ENCODE measurements around the gene NTNG1.

NTNG1 gene

GRCh38 chr1:107122225-107122624, 18.6 kb upstream of the NTNG1 start:
- Histone ChIP-seq H3K9ac (ENCODE audit: low read length in 5 of 5) (no peak overlapping the region), H3K27me3 (ENCODE audit: control insufficient read depth in 5 of 5, insufficient read depth in 4 of 5, low read length in 5 of 5) (no peaks in the 10 kb centered on the region), H3K36me3 (ENCODE audit: control insufficient read depth in 5 of 5, insufficient read depth in 5 of 5, low read length in 5 of 5) (no peaks in the 10 kb centered on the region), H3K4me1 (ENCODE audit: control insufficient read depth in 5 of 5, insufficient read depth in 5 of 5, low read length in 5 of 5) (no peaks in the 10 kb centered on the region), H3K27ac (ENCODE audit: low read depth, low read length) (no peak overlapping the region), H3K4me3 (ENCODE audit: low read depth in 1 of 5, low read length in 5 of 5) (no peak overlapping the region), H3K9me3 (ENCODE audit: control insufficient read depth in 5 of 5, low read length in 5 of 5) (no peaks in the 10 kb centered on the region)

GRCh38 chr1:107123741-107124140, 17.1 kb upstream of the NTNG1 start:
- H3K36me3 ChIP-seq (ENCODE audit: control insufficient read depth in 5 of 5, insufficient read depth in 5 of 5, low read length in 5 of 5) = no peaks in the 10 kb centered on the region
- H3K4me3 ChIP-seq (ENCODE audit: low read depth in 1 of 5, low read length in 5 of 5) = no peak overlapping the region
- H3K9me3 ChIP-seq (ENCODE audit: control insufficient read depth in 5 of 5, low read length in 5 of 5) = no peaks in the 10 kb centered on the region
- H3K27me3 ChIP-seq (ENCODE audit: control insufficient read depth in 5 of 5, insufficient read depth in 4 of 5, low read length in 5 of 5) = no peaks in the 10 kb centered on the region
- H3K4me1 ChIP-seq (ENCODE audit: control insufficient read depth in 5 of 5, insufficient read depth in 5 of 5, low read length in 5 of 5) = no peaks in the 10 kb centered on the region
- H3K27ac ChIP-seq (ENCODE audit: low read depth, low read length) = no peak overlapping the region
- no peak overlapping the region for H3K9ac ChIP-seq (ENCODE audit: low read length in 5 of 5)

DNA sequence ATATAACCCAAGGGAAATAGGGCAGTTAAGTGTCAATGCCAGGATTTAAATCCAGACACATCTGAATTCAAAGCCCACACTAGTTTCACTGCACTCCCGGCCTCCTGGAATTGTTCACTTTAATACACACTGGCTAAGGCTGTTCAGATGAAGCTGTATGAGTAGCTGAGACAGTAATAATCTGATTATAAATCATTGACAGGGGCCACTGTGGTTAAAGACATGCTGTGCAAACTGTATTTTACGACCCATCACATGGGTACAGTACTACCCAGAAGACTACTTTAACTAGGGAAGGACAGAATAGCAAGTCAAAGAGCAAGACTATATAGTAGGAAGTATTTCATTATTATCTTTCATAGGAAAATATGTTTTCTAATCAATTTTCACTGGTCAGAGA, 16.1 kb upstream of the NTNG1 start:
- Histone ChIP-seq H3K4me1 (ENCODE audit: control insufficient read depth in 5 of 5, insufficient read depth in 5 of 5, low read length in 5 of 5) (no peaks in the 10 kb centered on the region), H3K9ac (ENCODE audit: low read length in 5 of 5) (no peak overlapping the region), H3K4me3 (ENCODE audit: low read depth in 1 of 5, low read length in 5 of 5) (no peak overlapping the region), H3K27ac (ENCODE audit: low read depth, low read length) (no peak overlapping the region), H3K27me3 (ENCODE audit: control insufficient read depth in 5 of 5, insufficient read depth in 4 of 5, low read length in 5 of 5) (no peaks in the 10 kb centered on the region), H3K9me3 (ENCODE audit: control insufficient read depth in 5 of 5, low read length in 5 of 5) (no peaks in the 10 kb centered on the region), H3K36me3 (ENCODE audit: control insufficient read depth in 5 of 5, insufficient read depth in 5 of 5, low read length in 5 of 5) (no peaks in the 10 kb centered on the region)

DNA sequence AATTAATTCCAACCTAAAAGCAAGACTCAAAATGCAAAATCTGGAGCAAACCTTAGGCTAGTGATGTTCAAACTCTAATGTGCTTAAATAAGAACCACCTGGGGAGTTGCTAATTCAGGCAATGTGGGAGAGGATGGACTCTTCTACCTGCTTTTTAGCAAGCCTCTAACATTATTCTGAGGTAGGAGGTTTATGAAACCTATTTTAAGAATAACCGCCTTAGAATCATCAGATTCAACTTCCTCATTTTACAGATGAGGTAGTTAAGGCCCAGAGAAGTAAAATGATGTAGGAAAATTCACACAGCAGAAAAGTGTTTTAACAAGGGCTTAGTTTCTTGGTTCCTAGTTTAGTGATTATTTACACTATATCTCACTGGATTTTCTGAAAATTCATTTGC, 8.6 kb upstream of the NTNG1 start:
- Histone ChIP-seq H3K9ac (ENCODE audit: low read length in 5 of 5) (no peak overlapping the region), H3K9me3 (ENCODE audit: control insufficient read depth in 5 of 5, low read length in 5 of 5) (no peaks in the 10 kb centered on the region)

DNA sequence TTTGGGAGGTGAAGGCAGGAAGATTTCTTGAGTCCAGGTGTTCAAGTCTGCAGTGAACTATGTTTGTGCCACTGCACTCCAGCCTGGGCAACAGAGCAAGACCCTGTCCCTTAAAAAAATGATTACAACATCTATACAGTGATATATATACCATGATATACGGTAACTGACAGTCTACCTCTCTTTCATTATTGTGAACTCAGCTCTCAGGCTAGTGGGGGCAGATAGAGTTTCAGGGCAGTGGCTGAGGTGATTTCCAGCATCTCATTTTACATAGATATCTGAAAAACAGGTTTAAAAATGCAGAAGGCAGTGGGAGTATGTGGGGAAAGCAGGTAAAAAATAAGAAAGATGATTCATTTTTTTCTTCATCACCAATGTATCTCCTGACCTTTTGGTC, 8.1 kb upstream of the NTNG1 start:
- Histone ChIP-seq H3K27ac (ENCODE audit: low read depth, low read length) (no peak overlapping the region), H3K9me3 (ENCODE audit: control insufficient read depth in 5 of 5, low read length in 5 of 5) (no peaks in the 10 kb centered on the region), H3K36me3 (ENCODE audit: control insufficient read depth in 5 of 5, insufficient read depth in 5 of 5, low read length in 5 of 5) (no peaks in the 10 kb centered on the region), H3K9ac (ENCODE audit: low read length in 5 of 5) (no peak overlapping the region), H3K27me3 (ENCODE audit: control insufficient read depth in 5 of 5, insufficient read depth in 4 of 5, low read length in 5 of 5) (no peaks in the 10 kb centered on the region), H3K4me1 (ENCODE audit: control insufficient read depth in 5 of 5, insufficient read depth in 5 of 5, low read length in 5 of 5) (no peaks in the 10 kb centered on the region), H3K4me3 (ENCODE audit: low read depth in 1 of 5, low read length in 5 of 5) (no peak overlapping the region)

More for the DNA sequence above, 8.6 kb upstream of the NTNG1 start:
- Histone ChIP-seq H3K27me3 (ENCODE audit: control insufficient read depth in 5 of 5, insufficient read depth in 4 of 5, low read length in 5 of 5) (no peaks in the 10 kb centered on the region), H3K27ac (ENCODE audit: low read depth, low read length) (no peak overlapping the region), H3K36me3 (ENCODE audit: control insufficient read depth in 5 of 5, insufficient read depth in 5 of 5, low read length in 5 of 5) (no peaks in the 10 kb centered on the region), H3K4me1 (ENCODE audit: control insufficient read depth in 5 of 5, insufficient read depth in 5 of 5, low read length in 5 of 5) (no peaks in the 10 kb centered on the region), H3K4me3 (ENCODE audit: low read depth in 1 of 5, low read length in 5 of 5) (no peak overlapping the region)

DNA sequence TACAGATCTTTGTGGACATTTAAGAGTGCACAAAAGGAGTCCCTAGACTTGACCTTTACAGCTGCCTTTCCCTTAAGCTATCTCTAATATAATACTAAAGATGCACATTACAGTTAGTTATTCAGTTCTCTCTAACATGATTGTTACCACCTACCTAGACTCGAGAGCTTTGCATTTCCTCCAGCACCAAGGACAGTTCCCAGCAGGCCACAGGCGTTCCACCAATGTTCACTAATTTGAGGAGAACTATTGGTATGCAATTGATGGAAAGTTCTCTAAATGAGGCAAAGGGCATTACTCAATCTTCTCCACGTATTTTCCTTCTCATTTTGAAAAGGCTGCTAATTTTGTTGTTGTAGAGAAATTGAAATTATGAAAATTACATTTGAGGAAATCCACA, 5.4 kb upstream of the NTNG1 start:
- H3K4me3 ChIP-seq (ENCODE audit: low read depth in 1 of 5, low read length in 5 of 5) = no peak overlapping the region
- H3K36me3 ChIP-seq (ENCODE audit: control insufficient read depth in 5 of 5, insufficient read depth in 5 of 5, low read length in 5 of 5) = no peaks in the 10 kb centered on the region
- H3K9me3 ChIP-seq (ENCODE audit: control insufficient read depth in 5 of 5, low read length in 5 of 5) = no peaks in the 10 kb centered on the region
- no peak overlapping the region for H3K9ac ChIP-seq (ENCODE audit: low read length in 5 of 5)
- H3K27me3 ChIP-seq (ENCODE audit: control insufficient read depth in 5 of 5, insufficient read depth in 4 of 5, low read length in 5 of 5) = peaks cover 3 to 21% (median 17%) of the 10 kb centered on the region in 5 donors
- H3K4me1 ChIP-seq (ENCODE audit: control insufficient read depth in 5 of 5, insufficient read depth in 5 of 5, low read length in 5 of 5) = peaks cover 0 to 8% (median 8%) of the 10 kb centered on the region in 5 donors
- H3K27ac ChIP-seq (ENCODE audit: low read depth, low read length) = no peak overlapping the region

- Histone ChIP-seq H3K9me3 (ENCODE audit: control insufficient read depth in 5 of 5, low read length in 5 of 5) (no peaks in the 10 kb centered on the region), H3K27ac (ENCODE audit: low read depth, low read length) (no peak overlapping the region), H3K4me1 (ENCODE audit: control insufficient read depth in 5 of 5, insufficient read depth in 5 of 5, low read length in 5 of 5) (peaks cover 0 to 20% (median 20%) of the 10 kb centered on the region in 5 donors), H3K36me3 (ENCODE audit: control insufficient read depth in 5 of 5, insufficient read depth in 5 of 5, low read length in 5 of 5) (no peaks in the 10 kb centered on the region), H3K27me3 (ENCODE audit: control insufficient read depth in 5 of 5, insufficient read depth in 4 of 5, low read length in 5 of 5) (peaks cover 5 to 34% (median 18%) of the 10 kb centered on the region in 5 donors), H3K4me3 (ENCODE audit: low read depth in 1 of 5, low read length in 5 of 5) (no peak overlapping the region), H3K9ac (ENCODE audit: low read length in 5 of 5) (no peak overlapping the region)
Measured at GRCh38 chr1:107138166-107138565, 2.7 kb upstream of the NTNG1 start.

DNA sequence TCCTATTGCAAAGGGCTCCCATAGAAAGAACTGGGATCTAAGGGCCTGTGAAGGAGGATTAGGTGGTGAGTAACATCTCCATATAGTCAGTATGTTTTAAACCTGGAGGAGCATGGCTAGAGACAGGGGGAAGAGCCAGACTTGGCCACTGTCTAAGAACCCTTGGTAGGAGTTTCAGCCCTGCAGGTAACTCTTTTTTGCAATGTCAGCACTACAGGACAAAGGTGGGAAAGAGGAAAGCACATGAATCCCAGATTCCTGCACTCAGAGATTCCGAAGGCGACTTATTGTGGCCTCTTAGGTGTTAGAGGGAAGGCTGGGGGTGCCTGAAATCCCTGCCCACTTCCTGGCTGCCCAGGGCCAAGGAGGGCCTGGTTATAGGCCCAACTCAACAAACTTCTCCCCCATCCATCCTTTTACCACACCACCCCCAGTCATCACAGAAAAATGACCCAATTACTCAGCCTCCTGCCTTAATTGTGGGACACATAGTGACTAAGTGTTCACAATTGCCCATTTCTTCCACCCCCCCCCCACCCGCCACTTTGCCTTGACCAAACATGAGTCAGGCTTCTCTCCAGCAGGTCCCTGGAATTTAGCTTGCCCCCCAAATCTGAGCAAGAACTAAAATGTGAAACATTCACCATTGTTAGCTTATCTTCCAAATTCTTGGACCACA, 1.9 kb upstream of the NTNG1 start:
- no peak overlapping the region for H3K9ac ChIP-seq (ENCODE audit: low read length in 5 of 5)
- peaks cover 0 to 20% (median 20%) of the 10 kb centered on the region in 5 donors for H3K4me1 ChIP-seq (ENCODE audit: control insufficient read depth in 5 of 5, insufficient read depth in 5 of 5, low read length in 5 of 5)
- no peak overlapping the region for H3K4me3 ChIP-seq (ENCODE audit: low read depth in 1 of 5, low read length in 5 of 5)
- H3K9me3 ChIP-seq (ENCODE audit: control insufficient read depth in 5 of 5, low read length in 5 of 5) = no peaks in the 10 kb centered on the region
- no peak overlapping the region for H3K27ac ChIP-seq (ENCODE audit: low read depth, low read length)
- H3K36me3 ChIP-seq (ENCODE audit: control insufficient read depth in 5 of 5, insufficient read depth in 5 of 5, low read length in 5 of 5) = no peaks in the 10 kb centered on the region
- peaks cover 5 to 34% (median 18%) of the 10 kb centered on the region in 5 donors for H3K27me3 ChIP-seq (ENCODE audit: control insufficient read depth in 5 of 5, insufficient read depth in 4 of 5, low read length in 5 of 5)

GRCh38 chr1:107139833-107140702, 771 bp upstream of the NTNG1 start:
- H3K36me3 ChIP-seq (ENCODE audit: control insufficient read depth in 5 of 5, insufficient read depth in 5 of 5, low read length in 5 of 5) = no peaks in the 10 kb centered on the region
- H3K9ac ChIP-seq (ENCODE audit: low read length in 5 of 5) = no peak overlapping the region
- no peaks in the 10 kb centered on the region for H3K9me3 ChIP-seq (ENCODE audit: control insufficient read depth in 5 of 5, low read length in 5 of 5)
- peak overlapping the region; percentile 55 to 67 (median 63) for H3K4me3 ChIP-seq (ENCODE audit: low read depth in 1 of 5, low read length in 5 of 5)
- H3K4me1 ChIP-seq (ENCODE audit: control insufficient read depth in 5 of 5, insufficient read depth in 5 of 5, low read length in 5 of 5) = peaks cover 0 to 20% (median 20%) of the 10 kb centered on the region in 5 donors
- H3K27me3 ChIP-seq (ENCODE audit: control insufficient read depth in 5 of 5, insufficient read depth in 4 of 5, low read length in 5 of 5) = peaks cover 5 to 34% (median 18%) of the 10 kb centered on the region in 5 donors
- H3K27ac ChIP-seq (ENCODE audit: low read depth, low read length) = no peak overlapping the region

- Histone ChIP-seq H3K36me3 (ENCODE audit: control insufficient read depth in 5 of 5, insufficient read depth in 5 of 5, low read length in 5 of 5) (no peaks in the 10 kb centered on the region), H3K4me3 (ENCODE audit: low read depth in 1 of 5, low read length in 5 of 5) (peak overlapping the region; percentile 63 to 71 (median 66)), H3K4me1 (ENCODE audit: control insufficient read depth in 5 of 5, insufficient read depth in 5 of 5, low read length in 5 of 5) (peaks cover 0 to 20% (median 20%) of the 10 kb centered on the region in 5 donors), H3K27me3 (ENCODE audit: control insufficient read depth in 5 of 5, insufficient read depth in 4 of 5, low read length in 5 of 5) (peaks cover 5 to 34% (median 18%) of the 10 kb centered on the region in 5 donors), H3K9me3 (ENCODE audit: control insufficient read depth in 5 of 5, low read length in 5 of 5) (no peaks in the 10 kb centered on the region), H3K27ac (ENCODE audit: low read depth, low read length) (no peak overlapping the region), H3K9ac (ENCODE audit: low read length in 5 of 5) (peak overlapping the region in 1 of 5 donors; percentile 33)
Measured at GRCh38 chr1:107141491-107142126, 770 bp downstream of the NTNG1 start.
